ENCODE data around the gene BAHCC1. TPM values are rescaled to one million over a fixed set of nuclear protein-coding genes. Genes with fewer than 3 reads are reported as not detected.

Gene BAHCC1
- total RNA-seq, 1 donor from 2014 or later: 2.1 TPM

DNA sequence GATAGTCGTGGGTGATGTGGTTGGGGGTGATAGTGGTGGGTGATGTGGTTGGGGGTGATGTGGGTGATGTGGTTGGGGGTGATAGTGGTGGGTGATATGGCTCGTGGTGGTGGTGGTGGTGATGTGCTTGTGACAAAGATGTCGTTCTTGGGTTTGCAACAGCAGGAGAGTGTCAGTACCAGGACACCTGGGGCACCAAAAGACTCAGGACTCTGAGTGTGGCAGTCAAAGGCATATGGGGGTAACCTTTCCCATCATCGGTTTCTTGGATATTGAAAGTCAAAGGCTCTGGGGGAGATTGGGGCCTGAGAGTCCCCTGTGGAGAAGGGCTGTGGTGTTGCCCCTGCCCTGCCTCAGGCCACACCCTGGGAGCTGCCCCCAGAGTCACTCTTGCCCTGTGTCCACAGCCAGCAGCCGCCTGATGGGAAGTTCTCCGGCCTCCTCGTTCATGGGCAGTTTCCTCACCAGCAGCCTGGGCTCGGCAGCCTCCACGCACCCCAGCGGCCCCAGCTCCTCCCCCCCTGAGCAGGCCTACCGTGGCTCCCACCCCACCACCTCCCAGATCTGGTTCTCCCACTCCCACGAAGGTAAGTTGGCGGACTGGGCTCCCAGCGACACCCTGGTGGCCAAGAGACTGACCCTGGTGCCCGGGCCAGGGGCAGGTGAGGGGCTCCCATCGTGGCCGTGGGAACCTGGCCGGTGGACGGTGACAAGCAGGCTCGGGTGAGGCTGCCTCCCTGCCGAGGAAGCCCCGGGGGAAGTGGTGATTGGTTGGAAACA, 31.3 kb downstream of the BAHCC1 start:
- no peak for DNase-seq (ENCODE audit: low read depth in 2 of 2)

DNA sequence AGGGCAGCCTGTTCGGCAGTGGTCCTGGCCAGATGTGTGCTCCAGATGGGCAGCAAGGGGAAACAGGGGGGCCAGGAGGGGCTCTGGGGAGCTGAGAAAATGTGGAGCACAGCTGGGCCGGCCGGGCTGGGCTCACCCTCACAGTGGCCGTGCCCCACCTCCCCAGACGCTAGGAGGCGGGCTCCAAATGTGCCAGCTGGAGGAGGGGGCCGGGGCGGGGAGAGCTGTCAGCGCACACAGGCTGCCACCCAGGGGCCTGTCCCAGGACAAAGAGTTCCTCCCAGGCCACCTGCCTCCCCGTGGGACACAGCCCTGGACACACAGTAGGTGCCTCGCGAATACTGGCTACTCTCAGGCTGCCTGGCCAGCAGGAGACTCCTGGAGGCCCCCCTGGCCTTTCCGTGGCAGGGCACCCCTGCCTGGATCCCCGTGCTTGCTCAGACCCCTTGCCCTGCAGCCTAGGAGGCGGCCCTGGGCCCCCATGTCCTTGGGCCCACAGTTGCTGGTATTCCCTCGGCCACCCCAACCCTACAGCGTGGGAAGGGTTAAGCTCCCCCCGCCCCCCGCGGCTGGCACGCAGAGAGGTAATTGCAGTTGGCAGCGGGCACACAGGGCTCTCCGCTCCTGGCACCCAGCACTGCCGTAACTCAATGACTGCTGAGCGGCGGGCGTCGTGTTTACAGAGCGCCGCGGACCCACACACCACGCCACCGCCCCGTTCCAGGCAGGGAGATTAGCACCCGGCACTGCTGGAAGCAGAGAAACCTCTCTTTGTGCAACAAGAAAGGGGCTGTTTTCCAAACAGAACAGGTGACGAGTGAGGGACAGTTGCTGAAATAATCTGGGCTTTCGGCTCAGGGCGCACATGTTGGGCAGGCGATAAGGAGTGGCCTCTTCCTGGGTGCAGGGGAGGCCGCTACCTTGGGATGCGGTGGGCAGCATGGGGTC, 32.2 kb downstream of the BAHCC1 start:
- no peak for DNase-seq (ENCODE audit: low read depth in 2 of 2)

DNA sequence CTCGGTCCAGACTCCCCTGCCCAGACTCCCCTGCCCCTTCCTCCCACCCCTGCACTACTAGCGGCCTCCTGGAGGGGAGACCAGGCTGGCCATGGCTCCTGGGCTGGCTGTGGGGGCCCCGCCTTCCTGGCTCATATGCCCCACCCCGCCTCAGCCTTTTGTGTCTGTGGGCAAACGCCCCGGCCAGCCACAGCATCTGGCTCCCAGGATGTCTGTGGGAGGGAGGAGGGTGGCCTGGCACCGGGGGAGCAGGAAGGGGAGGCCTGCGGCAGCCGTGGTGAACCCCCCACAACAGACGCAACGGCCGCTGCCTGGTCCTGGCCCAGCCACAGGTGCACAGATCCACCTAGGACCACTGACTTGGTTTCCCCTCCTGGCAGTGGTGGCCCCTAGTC, 32.9 kb downstream of the BAHCC1 start:
- no peak for DNase-seq (ENCODE audit: low read depth in 2 of 2)

- DNase-seq (ENCODE audit: low read depth in 2 of 2): no peak
Observed at GRCh38 chr17:81428516-81428915, 33.3 kb downstream of the BAHCC1 start.

DNA sequence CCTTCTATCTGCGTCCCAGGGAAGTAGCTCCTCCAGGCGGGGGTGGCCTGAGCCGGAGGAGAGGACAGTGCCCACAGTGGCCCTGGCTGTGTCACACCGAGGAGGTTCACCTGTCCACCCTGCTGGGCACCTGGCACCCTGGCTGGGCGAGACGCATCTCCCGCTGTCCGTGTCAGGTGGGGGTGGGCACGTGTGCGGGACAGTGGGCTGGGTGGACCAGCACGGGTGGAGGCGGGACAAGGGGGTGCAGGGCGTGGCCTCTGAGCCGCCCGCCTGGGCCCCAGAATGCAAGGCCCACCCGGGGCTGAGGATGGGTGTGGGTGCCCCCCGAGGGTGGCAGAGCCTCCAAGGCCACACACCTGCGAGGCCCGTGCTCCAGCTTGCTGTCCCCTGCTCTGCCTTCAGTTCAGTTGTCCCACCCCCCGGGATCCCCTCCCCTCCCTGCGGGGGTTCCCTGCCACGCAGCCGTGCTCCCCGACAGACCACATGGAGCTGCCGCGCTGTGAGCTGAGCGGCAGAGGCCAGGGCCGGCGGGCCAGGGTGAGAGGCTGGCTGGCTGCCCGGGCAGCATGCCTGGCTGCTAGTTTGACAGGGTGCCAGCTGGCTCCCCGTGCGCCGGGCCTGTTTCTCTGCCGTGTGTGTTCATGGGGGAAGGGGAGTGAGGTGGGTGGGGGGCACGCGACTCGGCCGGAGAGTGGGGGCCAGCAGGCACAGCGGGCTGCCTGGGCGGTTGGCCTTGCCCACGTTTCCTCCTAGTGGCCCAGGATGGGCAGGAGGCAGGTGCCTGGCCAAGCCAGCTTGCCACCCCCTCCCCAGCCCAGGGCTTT, 33.9 kb downstream of the BAHCC1 start:
- DNase-seq (ENCODE audit: low read depth in 2 of 2): peak in 1 of 2 donors; percentile 84

GRCh38 chr17:81429821-81430551, 34.7 kb downstream of the BAHCC1 start:
- peak in 1 of 2 donors; percentile 40 for DNase-seq (ENCODE audit: low read depth in 2 of 2)

- DNase-seq (ENCODE audit: low read depth in 2 of 2): no peak
Observed at GRCh38 chr17:81431545-81432482, 36.6 kb downstream of the BAHCC1 start.

- no peak for DNase-seq (ENCODE audit: low read depth in 2 of 2)
Observed at GRCh38 chr17:81432941-81433340, 37.7 kb downstream of the BAHCC1 start.

DNA sequence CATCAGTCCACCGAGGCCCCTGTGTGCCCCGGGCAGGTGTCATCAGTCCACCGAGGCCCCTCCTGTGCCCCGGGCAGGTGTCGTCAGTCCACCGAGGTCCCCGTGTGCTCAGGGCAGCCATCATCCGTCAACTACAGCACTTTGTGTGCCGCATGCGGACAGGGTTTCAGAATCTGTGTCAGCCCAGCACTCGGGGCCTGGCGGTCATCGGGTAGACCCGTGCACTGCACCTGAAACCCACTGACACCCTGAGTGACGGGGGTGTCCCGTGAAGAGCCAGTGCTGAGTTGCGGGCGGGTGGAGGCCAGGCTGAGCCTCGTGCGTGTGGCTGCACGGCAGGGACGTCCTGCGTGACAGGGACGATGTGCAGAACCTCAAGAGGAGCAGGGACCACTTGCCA, 38.4 kb downstream of the BAHCC1 start:
- DNase-seq (ENCODE audit: low read depth in 2 of 2): no peak

DNA sequence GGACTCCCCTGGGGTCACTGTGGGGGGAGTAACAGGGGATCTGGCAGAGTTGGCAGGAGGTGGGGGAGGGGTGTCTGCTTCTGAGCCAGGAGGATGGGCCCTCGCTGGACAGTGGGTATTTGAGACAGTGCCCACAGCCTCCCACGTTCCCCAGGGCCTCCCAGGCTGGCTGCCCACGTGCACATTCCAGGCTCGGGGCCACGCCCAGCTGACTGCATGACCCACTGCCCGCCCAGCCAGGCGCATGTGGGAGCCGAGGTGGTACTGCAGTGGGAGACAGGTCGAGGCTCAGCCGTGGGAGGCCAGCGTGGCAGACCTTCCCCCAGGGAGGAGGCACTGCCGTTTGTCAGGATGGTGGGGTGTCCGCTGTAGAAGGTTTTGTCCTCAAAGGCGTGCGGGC, 38.8 kb downstream of the BAHCC1 start:
- no peak for DNase-seq (ENCODE audit: low read depth in 2 of 2)

DNA sequence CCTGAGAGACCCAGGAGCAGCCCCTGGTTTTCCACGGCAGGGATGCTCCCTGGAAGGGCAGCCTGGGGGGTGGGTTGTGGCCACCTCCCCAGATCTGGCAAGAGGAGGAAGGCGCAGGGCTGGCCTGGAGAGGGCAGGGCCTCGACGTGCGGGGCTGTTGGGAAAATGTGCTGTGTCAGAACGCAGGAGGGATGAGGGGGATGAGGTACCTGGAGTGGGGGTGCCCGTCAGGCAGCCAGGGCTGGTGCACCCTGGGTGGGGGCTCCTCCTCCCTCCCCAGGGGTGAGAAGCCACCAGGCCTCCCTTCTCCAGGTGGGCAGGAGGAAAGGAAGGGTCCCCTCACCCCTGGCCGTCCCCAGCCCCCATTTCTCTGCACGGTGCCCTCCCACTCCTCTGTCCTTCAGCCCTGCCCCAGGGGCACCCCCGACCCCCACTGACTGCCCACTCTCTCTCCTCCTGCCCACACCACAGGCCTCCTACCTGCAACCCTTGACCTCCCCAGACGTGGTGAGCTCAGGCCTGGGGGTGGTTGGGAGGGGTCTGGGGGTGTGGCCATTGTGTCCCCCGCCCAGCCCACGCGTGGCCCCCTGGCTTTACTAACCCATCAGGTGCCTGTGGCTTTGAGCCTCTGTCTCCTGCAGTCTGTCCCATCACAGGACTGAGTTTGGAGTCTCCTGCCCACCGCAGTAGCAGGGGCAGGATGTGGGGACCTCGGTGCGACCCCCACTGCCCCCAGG, 39.6 kb downstream of the BAHCC1 start:
- no peak for DNase-seq (ENCODE audit: low read depth in 2 of 2)

DNA sequence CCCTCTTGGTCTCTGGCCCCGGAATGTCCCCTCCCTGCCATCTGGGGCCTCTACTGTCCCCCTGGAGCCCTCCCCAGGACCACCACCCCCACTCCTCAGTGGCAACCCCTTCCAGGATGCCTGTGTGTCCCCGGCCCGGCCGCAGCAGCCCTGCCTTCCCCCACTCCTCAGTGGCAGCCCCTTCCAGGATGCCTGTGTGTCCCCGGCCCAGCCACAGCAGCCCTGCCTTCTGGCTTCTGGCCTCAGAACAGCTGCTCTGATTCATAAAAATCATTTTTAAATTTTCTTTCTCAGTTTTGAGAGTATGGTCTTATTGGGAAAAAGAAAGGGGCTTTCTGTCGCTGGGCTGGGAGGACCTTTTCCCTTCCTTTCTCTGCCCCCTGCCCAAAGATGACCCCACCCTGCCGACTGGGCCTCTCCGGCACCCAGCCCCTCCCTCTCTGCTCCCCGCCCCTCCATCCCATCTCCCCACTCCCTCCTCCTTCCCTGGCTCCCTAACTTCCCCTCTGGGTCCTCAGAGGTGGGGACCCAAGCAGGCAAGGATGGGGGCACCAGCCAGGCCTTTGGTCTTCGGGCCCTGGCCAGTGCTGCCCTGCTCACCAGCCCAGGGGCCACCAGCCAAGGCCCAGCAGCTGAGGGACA, 40.5 kb downstream of the BAHCC1 start:
- DNase-seq (ENCODE audit: low read depth in 2 of 2): no peak

DNA sequence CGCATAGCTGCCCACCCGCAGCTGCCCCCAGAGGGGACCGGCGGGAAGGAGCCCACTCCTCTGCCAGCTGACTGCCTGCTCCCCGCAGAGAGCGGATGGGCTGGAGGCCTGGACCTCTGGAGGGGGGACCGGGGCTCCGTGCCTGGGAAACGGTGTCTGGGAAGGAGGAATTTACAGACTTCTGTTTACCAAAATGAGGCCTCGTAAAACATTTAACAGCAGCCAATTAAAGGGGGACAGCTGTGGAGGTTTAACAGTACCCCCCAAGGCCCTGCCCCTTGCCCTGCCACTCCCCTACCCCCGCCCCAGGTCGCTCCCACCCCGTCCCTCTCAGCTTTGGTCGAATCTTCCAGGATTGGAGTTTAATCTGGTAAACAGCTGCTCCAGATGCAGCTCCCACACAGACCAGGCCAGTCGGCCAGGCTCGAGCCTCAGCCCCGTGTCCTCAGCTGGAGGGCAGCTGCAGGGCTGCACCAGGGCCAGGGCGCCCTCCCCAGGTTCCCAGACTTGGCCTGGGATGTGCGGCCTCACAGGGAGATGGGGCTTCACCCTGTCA, 41.1 kb downstream of the BAHCC1 start:
- no peak for DNase-seq (ENCODE audit: low read depth in 2 of 2)

DNA sequence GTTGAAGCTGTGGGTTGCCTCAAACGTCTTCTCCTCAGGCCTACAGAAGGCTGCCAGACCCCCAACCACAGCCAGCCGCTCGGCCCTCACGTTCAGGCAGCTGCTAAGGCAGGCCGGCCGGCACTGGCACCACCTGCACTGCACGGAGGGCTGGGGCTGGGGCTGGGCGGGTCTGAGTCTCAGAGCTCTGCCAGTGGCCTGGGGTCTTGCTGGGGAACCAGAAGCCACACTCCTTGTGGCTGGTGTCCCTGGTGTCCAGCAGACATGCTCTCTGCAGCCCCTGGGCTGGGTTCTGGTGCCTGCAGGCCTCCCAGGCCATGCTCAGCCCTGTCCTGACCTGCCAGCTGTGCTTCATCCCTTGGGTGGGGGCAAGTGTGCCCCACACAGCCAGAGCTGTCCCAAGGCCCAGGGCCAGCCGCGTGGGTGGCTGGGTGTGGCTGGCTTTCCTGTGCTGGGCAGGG, 42.0 kb downstream of the BAHCC1 start:
- no peak for DNase-seq (ENCODE audit: low read depth in 2 of 2)

DNA sequence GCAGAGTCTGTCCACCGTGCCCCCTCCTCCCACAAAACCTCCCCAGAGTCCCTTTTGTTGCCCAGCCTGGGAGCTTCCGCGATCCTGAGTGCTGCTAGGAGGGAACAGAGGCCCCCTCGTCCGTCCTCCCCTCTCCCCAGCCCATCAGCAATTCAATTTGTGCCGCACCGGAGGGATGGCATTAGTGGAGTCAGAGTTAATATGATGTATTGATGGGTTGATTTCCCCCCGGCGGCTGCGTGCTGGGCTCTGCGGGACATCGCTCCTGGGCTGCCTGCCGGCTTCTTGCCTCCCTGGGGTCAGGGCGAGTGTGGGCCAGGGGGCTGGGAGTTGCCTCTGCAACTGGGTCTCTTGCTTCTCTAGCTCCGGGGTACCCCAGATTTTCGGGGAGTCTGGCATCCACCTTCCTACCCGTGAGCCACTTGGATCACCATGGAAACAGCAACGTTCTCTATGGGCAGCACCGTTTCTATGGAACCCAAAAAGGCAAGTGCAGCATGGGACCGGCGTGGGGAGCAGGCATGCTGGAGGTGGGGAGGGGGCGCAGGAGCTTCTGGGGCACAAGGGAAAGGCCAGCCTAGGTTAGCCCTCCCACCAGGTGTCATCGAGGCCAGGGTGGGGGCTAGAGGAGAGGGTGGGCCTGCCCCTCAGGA, 42.9 kb downstream of the BAHCC1 start:
- DNase-seq (ENCODE audit: low read depth in 2 of 2): no peak

DNA sequence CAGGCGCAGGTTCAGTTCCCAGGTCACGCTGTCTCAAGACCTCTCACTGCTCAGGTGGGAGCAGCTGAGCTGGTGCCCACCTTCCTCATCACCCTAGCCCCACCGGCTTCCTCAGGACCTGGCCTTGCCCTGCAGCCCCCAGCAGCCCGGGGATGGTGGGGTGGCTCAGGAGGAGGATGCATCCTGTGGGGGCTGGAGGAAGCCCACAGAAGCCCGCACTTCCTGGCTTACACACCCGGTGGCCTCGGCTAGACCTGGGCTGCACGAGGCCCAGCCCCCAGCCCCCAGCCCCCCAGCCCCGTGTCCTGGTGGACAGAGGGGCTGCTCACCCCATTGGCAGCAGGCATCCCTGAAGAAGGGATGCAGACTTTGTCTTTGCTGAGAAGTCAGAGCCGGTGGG, 43.4 kb downstream of the BAHCC1 start:
- DNase-seq (ENCODE audit: low read depth in 2 of 2): no peak

- no peak for DNase-seq (ENCODE audit: low read depth in 2 of 2)
Observed at GRCh38 chr17:81440051-81440471, 44.8 kb downstream of the BAHCC1 start.

All from dermis microvascular lymphatic vessel endothelial cell (primary cell).